ENCODE measurements around the gene LBHD2.

- no peak for TF ChIP-seq CTCF (IDR thresholded peaks at IDR 0.05; ENCODE audit: insufficient read depth, low read length, poor library complexity, severe bottlenecking)
- no peak for TF ChIP-seq EZH2phosphoT487 (conservative IDR thresholded peaks at IDR 0.05; ENCODE audit: low read length)
These were observed 25.8 kb downstream of the LBHD2 start for GRCh38 chr14:103109535-103110441.
